ENCODE results near the gene TBCB. TPM values are rescaled to one million over a fixed set of nuclear protein-coding genes. Genes with fewer than 3 reads are reported as not detected.

TBCB gene
- total RNA-seq, 1 experiment from 2014 or later, result 141 TPM

GRCh38 chr19:36151144-36152018 is 36.1 kb downstream of the TBCB start (continued):
- TF ChIP-seq CTCF (IDR thresholded peaks at IDR 0.05 in 2 of 3, conservative IDR thresholded peaks at IDR 0.05 in 1 of 3; ENCODE audit: borderline replicate concordance in 1 of 3, insufficient read depth in 1 of 3, low read depth in 2 of 3, low read length in 2 of 3), result no peak

- H2AFZ ChIP-seq (ENCODE audit: low read depth, low read length, poor library complexity, severe bottlenecking), result no peak overlapping the region
- TF ChIP-seq, protein P1, sequence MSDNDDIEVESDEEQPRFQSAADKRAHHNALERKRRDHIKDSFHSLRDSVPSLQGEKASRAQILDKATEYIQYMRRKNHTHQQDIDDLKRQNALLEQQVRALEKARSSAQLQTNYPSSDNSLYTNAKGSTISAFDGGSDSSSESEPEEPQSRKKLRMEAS (IDR thresholded peaks at IDR 0.05), result no peak
- TF ChIP-seq REST (IDR thresholded peaks at IDR 0.05; ENCODE audit: low read depth) (no peak), POLR2A (IDR thresholded peaks at IDR 0.05; ENCODE audit: borderline replicate concordance, extremely low read depth, insufficient read depth, insufficient read length) (no peak), SRF (IDR thresholded peaks at IDR 0.05; ENCODE audit: low read depth) (no peak), FOSL1 (IDR thresholded peaks at IDR 0.05; ENCODE audit: low read depth) (no peak), SIN3A (IDR thresholded peaks at IDR 0.05; ENCODE audit: low read depth) (no peak), CBX3 (IDR thresholded peaks at IDR 0.05; ENCODE audit: low read depth) (no peak), TCF7L2 (IDR thresholded peaks at IDR 0.05; ENCODE audit: borderline replicate concordance, extremely low read depth, insufficient read depth, insufficient read length) (no peak), JUND (IDR thresholded peaks at IDR 0.05) (no peak), ZBTB33 (IDR thresholded peaks at IDR 0.05; ENCODE audit: extremely low read depth, insufficient replicate concordance, low read length) (no peak), ZNF274 (IDR thresholded peaks at IDR 0.05; ENCODE audit: low read depth, low read length) (no peak), EGR1 (IDR thresholded peaks at IDR 0.05; ENCODE audit: low read depth) (no peak)
- H3K9me3 ChIP-seq (ENCODE audit: control insufficient read depth in 1 of 2, insufficient read depth in 1 of 2, low read depth in 1 of 2, low read length in 2 of 2), result no peaks in the 10 kb centered on the region
- ChIA-PET CTCF (no interaction called here), POLR2A (no interaction called here), RAD21 (ENCODE audit: low non-redundant PET in 1 of 2, low total read pairs in 2 of 2, uncharacterized antibody in 2 of 2, unreplicated experiment in 2 of 2) (no interaction called here)
- peaks cover 17 to 39% of the 10 kb centered on the region in 2 experiments for H3K36me3 ChIP-seq (ENCODE audit: control insufficient read depth in 1 of 2, insufficient read depth in 2 of 2, low read length in 2 of 2)
- no peak overlapping the region for H3K4me2 ChIP-seq (ENCODE audit: low read length)
- no peaks in the 10 kb centered on the region for H3K9me2 ChIP-seq (ENCODE audit: insufficient read depth)
- intact Hi-C loops (cut with micrococcal nuclease), result no loop called here
- no peaks in the 10 kb centered on the region for H3K27me3 ChIP-seq (ENCODE audit: insufficient read depth, low read length)
- no TSS peak for BruUV-seq (replicated peaks)
- no peak overlapping the region for H3K27ac ChIP-seq (ENCODE audit: low read depth, low read length)
- H3K4me1 ChIP-seq (ENCODE audit: control insufficient read depth in 1 of 2, insufficient read depth in 2 of 2, low read length in 2 of 2), result no peaks in the 10 kb centered on the region
- ATAC-seq (no peak), DNase-seq (ENCODE audit: low read depth, low spot score) (no peak)
- H3K4me3 ChIP-seq (replicated peaks in 1 of 2; ENCODE audit: low read depth in 1 of 2, low read length in 2 of 2), result no peak overlapping the region
- H4K20me1 ChIP-seq (ENCODE audit: insufficient read depth), result no peaks in the 10 kb centered on the region
- peaks cover 13% of the 10 kb centered on the region; the same call in 1 of the 2 replicates for H3K79me2 ChIP-seq (ENCODE audit: insufficient read depth, low read length)
- H3K9ac ChIP-seq (ENCODE audit: low read length), result no peak overlapping the region
These were observed 36.7 kb downstream of the TBCB start for GRCh38 chr19:36152019-36152351.
